Stimulated activated CD4-positive, alpha-beta T cell treated with anti-CD3 and anti-CD28 coated beads, Interleukin-2, amount 100 ng/mL, for 4 hours (primary cell): Measurements from ENCODE around the gene ITIH1.

Experiments
- DNase-seq: peaks from one replicate; pipeline ENCODE4 v3.0.0-alpha.2; 2020; ENCODE audit warnings: low read depth

Gene ITIH1

DNA sequence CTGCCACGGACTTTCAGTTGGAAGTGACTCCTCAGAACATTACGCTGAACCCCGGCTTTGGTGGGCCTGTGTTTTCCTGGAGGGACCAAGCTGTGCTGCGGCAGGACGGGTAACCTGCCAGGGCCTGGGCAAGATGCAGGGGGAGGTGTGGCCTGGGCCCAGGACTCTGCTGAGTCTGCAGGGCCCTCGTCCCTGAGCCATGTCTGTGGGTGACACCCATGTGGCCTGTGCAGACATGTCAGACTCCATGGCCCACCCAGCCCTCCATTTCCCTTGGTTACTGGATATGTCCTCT, 12.3 kb downstream of the ITIH1 start:
- no peak for DNase-seq

DNA sequence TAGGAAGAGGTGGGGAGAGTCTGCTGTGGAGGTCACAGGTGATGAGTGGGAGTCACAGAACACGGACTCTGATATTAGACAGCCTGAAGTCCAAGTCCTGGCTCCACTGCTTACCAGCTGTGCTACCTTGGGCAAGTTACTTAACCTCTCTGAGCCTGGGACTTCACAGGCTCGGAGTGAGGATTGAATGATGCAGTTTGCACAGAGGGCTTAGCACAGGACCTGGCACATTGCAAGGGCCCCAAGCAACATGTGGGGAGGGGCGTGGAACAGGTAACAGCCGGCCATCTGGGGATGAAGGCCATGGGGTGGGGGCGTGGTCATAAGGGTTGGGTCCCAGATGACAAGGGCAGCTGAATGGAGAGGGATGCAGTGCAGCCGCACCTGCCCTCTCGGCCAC, 12.9 kb downstream of the ITIH1 start:
- no peak for DNase-seq

DNA sequence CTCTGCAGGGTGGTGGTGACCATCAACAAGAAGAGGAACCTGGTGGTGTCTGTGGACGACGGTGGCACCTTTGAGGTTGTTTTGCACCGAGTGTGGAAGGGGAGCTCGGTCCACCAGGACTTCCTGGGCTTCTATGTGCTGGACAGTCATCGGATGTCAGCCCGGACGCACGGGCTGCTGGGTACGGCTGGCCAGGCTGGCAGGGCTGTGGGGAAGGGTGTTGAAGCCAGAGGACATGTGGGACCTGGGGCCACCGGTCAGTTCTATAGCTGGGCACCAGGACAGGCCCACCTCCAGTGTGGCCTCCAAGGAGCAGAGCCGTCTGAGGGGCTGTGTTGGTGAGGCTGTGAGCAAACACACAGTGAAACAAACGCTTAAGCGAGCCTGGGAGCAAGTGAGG, 13.3 kb downstream of the ITIH1 start:
- no peak for DNase-seq

DNA sequence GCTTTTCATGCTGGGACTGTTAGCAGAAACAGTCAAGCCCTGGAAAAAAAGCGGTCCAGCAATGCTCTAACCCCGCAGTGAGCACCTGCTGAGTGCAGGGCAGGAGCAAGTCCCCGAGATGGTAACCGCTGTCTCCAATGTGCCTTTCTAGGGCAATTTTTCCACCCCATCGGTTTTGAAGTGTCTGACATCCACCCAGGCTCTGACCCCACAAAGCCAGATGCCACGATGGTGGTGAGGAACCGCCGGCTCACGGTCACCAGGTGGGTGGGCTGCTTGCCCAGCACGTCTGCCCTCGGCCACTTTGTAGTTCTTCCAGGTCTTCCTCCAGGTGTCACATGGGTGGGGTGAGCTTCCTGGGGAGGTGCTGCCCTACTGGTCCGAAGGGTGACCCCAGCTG, 14.0 kb downstream of the ITIH1 start:
- DNase-seq: no peak

DNA sequence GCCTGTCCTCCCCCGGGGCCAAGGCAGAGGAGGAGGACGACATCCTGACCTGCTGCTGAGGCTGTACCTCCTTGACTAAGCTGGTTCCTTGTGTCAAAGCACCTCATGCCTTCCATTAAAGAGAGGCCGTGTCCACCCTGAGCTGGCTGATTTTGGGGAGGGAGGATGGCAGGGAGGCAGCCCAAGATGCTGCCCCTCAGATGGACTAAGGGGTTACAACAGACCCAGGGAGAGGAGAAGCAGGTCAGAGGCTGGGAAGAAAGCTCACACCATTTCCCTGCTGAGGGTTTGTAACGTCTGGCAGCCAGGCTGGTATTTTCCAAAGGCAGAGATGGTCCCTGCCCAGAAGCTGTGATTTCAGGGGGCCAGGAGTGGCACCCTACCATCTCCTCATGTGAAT, 14.5 kb downstream of the ITIH1 start:
- DNase-seq: no peak

DNA sequence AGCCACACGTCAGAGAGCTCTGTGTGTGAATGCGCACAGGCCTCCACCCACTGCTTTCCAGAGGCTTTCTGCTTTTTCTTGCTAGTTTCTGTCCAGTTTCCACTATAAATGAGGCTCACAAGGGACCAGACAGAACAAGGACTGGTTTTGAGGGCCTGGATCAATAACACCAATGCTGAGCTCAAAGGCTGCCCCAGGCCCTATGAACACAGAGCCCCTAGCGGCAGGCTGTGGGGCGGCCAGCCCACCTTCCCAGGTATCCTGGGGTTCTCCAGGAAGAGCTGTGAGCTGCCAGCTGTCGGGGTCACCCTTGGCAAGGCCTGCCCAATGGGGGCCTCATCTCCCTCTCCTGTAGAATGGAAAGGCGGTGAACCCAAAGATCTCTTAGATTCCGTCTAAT, 15.0 kb downstream of the ITIH1 start:
- DNase-seq: no peak

- DNase-seq: no peak
These were observed 15.7 kb downstream of the ITIH1 start for GRCh38 chr3:52792961-52793695.

- DNase-seq: no peak
These were observed 16.6 kb downstream of the ITIH1 start for GRCh38 chr3:52793702-52794611.

GRCh38 chr3:52794612-52795099, 17.3 kb downstream of the ITIH1 start, which contains the start of gene ITIH3:
ITIH3 (plus strand) TSS chr3:52794796; CDS start chr3:52794804, 8 bp downstream.
- DNase-seq: no peak

DNA sequence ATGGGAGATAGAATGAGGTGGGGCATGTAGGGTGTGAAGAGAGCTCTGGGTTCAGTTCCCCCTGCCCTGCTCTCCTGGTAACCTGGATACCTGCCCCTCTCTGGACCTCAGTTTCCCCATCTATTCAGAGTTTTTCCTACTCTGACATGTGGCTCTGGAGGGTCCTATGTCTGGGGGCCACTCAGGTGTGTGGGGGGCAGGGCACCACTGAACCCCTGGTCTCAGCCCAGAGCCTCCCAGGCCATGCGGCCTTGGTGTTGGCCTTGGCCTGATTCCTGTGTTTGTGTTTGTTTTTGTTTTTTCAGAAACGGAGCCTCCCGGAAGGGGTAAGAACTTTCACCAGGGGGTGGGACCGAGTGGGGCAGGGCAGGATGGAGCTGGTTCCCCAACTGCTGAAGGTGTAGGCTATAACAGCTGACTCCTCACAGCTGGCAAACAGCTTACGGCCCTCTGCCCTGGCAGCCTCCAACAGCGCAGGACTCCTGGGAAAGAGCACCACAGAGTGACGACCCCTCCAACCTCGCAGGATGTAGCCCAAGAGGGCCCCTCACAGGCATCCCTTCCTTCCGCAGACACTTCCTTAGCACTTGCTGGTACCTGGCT, 18.0 kb downstream of the ITIH1 start:
- no peak for DNase-seq

DNA sequence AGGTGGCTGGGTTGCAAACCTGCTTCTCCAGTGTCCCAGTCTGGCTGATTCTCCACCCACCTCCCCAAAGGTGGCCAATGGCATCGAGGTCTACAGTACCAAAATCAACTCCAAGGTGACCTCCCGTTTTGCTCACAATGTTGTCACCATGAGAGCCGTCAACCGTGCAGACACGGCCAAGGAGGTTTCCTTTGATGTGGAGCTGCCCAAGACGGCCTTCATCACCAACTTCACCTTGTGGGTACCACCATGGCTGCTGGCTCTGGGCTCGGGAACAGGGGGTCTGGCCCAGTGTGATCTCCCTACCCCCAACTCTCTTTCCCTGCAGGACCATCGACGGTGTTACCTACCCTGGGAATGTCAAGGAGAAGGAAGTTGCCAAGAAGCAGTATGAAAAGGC, 19.0 kb downstream of the ITIH1 start:
- no peak for DNase-seq

- no peak for DNase-seq
These were observed 21.1 kb downstream of the ITIH1 start for GRCh38 chr3:52798376-52798977.

GRCh38 chr3:52798978-52799476, 21.6 kb downstream of the ITIH1 start:
- no peak for DNase-seq

DNA sequence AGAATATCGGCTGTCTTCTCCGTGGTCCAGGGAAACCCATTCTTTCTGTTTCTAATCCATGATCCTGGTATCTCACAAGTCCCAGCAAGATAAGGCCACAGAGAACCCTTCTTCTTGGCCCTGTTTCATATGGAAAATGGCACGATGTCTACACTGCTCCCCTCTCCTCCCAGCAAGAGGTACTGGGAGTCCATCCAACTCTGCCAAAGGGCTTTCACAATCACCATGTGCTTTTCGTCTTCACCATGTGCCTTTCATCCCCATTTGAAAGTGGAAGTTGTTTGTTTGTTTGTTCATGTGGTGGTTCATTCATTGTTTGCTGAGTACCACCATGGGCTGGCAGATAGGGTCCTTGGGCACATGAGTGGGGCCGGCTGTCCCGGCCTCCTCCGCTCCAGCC, 22.7 kb downstream of the ITIH1 start:
- DNase-seq: no peak

- DNase-seq: no peak
These were observed 24.4 kb downstream of the ITIH1 start for GRCh38 chr3:52801839-52802238.

DNA sequence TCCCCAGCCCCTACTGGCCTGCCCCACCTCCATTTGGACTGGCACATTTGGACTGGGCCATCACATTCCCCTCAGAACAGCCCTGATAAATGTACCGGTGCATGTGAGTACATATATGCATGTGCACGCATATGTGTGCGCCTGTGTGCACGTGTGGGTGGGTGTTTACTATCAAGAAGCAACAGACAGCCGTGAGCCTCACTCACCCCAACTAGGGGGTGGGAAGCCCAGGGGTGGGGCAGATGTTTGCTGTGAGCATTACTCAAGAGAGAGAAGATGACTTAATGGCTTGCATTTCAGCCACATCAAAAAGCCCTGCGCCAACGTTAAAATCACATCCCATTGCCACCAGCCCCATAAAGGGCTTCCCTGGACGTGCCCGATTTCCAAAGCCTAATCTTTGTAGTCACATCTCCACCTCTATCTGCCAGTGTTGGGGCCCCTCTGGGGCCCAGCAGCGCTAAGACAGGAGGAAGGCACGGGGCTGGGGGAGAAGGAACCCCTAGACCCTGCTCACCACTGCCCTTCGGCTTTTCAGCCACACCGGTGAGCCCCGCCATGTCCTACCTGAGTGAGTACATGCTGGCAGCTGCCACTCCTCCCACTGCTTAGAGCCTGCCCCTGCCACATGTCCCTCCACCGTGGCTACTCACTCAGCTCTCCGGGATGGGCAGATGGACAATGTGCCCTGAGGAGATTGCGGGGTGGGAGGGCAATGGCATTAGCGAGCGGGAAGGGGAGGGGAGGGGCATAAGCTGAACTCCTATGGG, 28.1 kb downstream of the ITIH1 start:
- no peak for DNase-seq

DNA sequence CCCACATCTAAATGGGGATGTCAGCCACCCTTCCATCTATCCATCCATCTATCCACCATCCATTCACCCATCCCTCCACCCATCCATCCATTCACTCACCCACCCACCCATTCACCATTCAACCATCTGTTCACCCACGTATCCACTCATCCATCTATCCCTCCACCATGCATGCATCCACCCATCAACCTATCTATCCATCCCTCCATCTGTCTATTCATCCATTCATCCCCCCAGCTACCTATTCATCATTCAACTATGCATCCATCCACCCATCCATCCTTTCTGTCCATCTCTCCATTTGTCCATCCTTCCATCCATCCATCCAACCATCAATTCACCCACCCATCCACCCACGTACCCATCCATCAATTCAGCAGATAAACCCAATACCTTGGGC, 31.8 kb downstream of the ITIH1 start:
- no peak for DNase-seq

GRCh38 chr3:52809662-52810377, 32.4 kb downstream of the ITIH1 start:
- no peak for DNase-seq

DNA sequence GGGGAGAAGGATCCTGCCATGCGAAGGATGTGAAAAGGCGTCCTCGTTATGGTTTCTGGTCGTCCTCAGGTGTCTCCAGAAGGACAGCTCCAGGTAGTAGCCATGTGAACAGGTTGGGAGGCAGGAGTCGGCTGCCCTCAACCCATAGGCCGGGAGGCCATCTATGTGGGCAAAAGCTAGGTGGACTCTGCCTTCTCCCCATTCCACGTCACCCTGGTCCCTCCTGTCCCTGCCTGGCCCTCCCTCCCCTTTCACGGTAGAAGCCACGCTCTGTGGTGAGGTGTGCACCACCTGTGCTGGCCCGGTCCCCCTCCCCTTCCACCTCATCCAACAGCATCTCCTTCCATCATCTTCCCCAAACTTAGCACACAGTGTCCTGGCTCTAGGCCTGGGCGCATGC, 33.5 kb downstream of the ITIH1 start:
- DNase-seq: no peak

DNA sequence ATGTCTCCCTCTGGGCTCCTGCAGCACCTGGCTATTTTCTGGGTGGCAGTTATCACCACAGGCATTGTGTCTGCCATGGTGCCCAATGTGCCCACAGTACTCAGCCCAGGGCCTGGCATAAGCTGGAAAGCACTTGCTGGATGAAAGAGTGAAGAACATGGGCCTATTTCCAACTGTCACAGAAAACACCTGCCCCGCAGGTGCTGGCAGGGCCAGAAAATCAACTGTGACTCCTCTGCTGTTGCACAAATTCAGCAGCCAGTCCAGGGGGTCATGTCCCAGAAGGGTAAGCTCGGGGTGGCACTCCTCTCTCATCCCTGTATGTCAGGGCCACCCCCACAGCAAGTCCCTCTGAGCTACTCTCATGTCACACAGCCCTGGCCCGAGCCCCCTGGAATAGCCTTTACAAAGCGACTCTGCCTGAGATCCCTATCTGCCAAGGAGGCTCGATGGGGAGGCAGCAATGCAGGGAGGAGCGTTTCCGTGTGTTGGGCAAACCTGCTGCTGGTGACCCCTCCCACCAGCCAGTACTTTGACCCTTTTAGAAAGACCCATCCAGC, 34.1 kb downstream of the ITIH1 start:
- no peak for DNase-seq

DNA sequence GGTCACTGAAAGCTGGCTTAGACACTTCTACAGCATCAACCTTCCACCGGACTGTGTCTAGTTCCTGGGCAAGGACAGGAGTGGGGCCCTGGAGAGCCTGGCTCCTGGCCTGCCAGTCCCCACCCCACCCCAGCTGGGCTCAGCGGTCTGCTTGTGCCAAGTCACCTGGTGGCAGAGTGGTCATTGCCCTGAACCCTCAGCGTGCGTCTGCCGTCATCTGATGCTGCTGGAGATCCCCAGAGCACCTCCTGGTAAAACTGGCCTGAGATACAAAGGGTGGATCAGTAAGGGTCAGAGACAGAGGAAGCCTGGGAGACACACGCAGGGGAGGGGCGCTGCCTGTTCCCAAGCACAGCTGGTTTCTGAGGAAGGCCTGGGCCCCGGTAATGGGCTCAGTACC, 36.4 kb downstream of the ITIH1 start:
- no peak for DNase-seq
